A549 treated with RU486 at 1 μM for 4 hours (cell line): Measurements from ENCODE around the gene ZYX. TPM values are rescaled to one million over a fixed set of nuclear protein-coding genes. Genes with fewer than 3 reads are reported as not detected.

Experiments
- total RNA-seq: library from RNA; stranded (reverse); fragments of 200-300 nt; extraction: Qiagen RNA extraction; gene quantifications from 5 replicates; pipeline ENCODE4 v1.2.3, GENCODE V29; 2022; ENCODE audit warnings: low read depth

The ZYX gene, protein sequence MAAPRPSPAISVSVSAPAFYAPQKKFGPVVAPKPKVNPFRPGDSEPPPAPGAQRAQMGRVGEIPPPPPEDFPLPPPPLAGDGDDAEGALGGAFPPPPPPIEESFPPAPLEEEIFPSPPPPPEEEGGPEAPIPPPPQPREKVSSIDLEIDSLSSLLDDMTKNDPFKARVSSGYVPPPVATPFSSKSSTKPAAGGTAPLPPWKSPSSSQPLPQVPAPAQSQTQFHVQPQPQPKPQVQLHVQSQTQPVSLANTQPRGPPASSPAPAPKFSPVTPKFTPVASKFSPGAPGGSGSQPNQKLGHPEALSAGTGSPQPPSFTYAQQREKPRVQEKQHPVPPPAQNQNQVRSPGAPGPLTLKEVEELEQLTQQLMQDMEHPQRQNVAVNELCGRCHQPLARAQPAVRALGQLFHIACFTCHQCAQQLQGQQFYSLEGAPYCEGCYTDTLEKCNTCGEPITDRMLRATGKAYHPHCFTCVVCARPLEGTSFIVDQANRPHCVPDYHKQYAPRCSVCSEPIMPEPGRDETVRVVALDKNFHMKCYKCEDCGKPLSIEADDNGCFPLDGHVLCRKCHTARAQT
- total RNA-seq: 142 to 207 TPM (median 178 TPM) in 5 replicates

DNA sequence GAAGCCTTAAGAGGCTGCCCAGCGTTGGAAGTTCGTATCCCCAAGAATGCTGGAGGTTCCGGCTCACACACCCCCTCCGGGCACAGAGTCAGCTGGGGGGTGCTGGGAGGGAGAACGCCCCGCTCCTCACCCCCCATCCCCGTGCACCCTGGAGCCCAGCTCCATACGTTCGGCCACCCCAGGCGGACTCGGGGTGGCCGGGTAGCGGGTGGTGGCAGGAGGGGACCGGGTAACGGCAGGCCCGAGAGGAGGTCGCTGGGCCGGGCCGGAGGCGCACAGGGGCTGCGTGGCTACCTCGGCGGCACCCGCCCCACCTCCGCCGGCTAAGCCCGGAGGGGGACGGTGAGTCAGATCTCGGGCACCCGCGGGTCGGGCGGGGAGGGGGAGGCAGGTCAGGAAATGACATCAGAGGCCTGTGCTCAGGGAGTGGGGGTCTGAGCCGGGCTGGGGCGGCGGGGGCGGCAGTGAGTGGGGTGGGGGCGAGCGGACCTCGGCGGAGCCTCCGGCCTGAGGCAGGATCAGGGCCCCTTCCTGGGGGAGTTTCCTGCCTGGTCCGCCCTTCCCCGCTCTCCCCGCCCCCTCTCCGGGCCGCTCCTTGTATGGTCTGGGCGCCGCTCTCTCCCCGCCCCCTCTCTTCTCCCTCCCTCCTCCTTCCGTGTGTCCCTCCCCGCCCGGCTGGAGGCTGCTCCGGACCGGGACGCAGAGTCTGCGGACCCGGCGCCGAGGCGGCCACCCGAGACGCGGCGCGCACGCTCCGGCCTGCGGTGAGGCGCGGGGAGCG, at the start of gene ZYX:
Gene ZYX, plus strand, starts transcription at position 700 of the 781 bp plus-strand sequence. CDS start 227 bp downstream, outside the sequence.

DNA sequence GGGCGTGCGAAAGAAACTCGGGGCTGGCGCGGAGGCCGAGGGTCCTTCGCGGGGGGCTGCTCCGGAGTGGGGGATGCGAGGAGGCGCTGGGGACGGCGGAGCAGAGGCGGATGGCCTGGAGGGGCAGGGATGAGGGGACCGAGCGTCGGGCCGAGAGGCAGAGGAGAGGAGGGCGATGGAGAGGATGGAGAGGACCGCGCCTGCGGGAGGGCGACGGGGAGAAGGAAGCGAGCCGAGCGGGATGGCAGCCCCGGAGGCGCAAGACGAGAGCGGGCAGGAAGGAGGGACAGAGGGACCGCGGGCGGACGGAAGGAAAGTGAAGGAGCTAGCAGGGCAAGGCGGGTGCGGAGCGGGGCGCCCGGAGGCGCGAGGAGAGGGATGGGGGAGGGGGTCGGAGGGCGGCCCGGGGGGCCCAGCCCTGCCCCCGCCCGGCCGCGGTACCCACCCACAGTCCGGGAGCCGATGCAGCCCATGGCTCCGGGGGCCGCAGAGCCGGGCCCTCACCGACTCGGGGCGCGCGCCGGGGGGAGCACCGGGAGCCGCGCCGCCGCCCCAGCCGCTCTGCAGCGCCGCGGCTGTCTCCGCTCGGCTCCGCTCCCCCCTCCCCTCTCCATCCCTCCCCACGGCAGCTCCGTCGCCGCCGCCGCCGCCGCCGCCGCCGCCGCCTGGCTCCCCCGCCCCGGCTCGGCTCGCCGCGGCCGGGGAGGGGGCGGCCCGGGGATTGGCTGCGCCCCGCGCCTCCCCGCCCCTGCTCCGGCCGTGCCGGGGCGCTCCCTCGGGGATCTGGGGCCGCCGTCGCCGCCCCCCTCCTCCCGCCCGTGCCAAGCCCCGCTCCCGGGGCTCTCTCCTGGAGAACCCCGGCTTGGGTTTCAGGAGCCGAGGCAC, 18.8 kb upstream of the ZYX start, which contains the start of gene FAM131B:
Gene FAM131B, minus strand, starts transcription at position 583 of the 885 bp plus-strand sequence. Its CDS starts 110 bp downstream, at position 473.

DNA sequence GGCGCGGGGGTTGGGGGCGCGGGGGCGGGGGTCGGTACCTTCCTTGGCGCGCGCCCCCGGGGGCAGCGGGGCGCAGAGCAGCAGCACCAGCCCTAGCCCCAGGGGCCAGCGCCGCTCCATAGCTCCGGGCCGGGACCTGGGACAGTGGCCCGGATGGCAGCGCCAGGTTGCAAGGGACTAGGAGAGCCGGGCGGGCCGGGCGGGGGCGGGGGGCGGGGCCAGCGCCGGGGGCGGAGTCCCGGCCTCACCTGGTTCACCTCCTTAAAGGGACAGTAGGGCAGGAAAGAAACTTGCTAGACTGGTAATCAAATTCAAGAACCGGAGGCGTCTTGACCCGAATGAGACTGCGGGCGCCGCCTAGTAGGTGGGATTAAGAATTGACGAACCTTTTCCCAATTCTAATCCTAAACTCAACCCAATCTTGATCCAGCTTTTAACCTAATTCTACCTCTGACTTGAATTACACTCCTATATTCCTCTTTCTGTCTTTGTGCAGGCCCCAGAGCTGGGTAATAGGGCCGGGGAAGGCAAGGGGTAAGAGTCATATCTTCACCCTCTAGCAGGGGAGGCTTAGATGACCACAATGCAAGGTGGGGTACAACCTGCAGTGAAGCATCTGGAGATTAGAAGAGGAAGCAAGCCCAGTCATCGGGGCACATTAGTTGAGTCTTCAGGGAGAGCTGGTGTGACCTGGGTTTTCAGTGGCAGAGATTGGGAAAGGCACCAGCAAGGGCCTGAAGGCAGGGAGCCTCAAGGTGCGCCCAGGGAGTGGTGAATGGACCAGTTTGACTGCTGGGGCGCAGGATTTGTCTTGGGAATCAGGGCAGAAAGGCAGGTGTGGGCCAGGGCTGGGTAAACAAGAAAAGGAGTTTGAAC, 27.8 kb downstream of the ZYX start, which contains the start of gene EPHA1:
Gene EPHA1, minus strand, starts transcription at position 171 of the 876 bp plus-strand sequence. Its CDS starts 51 bp downstream, at position 120.

Other genes starting within 250 kb of the ZYX start
- gene PIP, start 249.3 kb upstream of the ZYX start, total RNA-seq: 0.28 TPM in 1 of 5 replicates, not detected in the others
- gene TAS2R39, start 197.9 kb upstream of the ZYX start, total RNA-seq: not detected in 5 replicates
- gene TAS2R40, start 159.3 kb upstream of the ZYX start, total RNA-seq: not detected in 5 replicates
- 111 to 134 TPM (median 116 TPM) in 5 replicates for gene GSTK1, start 117.9 kb upstream of the ZYX start, total RNA-seq
- gene TMEM139, start 96.4 kb upstream of the ZYX start, total RNA-seq: 0.85 to 1.7 TPM (median 1.4 TPM) in 5 replicates
- gene CASP2, start 93.0 kb upstream of the ZYX start, total RNA-seq: 17.1 to 23.9 TPM (median 20.9 TPM) in 5 replicates
- 0.06 to 0.11 TPM in 2 of 5 replicates, not detected in the others for gene CLCN1, start 65.2 kb upstream of the ZYX start, total RNA-seq
- gene FAM131B, start 18.6 kb upstream of the ZYX start, total RNA-seq: 0.33 to 0.71 TPM (median 0.46 TPM) in 5 replicates
- gene EPHA1, start 27.5 kb downstream of the ZYX start, total RNA-seq: not detected in 5 replicates
- gene TAS2R60, start 62.1 kb downstream of the ZYX start, total RNA-seq: not detected in 5 replicates
- gene TAS2R41, start 96.5 kb downstream of the ZYX start, total RNA-seq: not detected in 5 replicates
- gene CTAGE15, start 190.5 kb downstream of the ZYX start, total RNA-seq: not detected in 5 replicates
- gene TCAF2, start 239.6 kb downstream of the ZYX start, total RNA-seq: 0.29 to 0.36 TPM (median 0.32 TPM) in 5 replicates